ENCODE results near the gene TENT5A.
"Not testable (repeated sequence)": the region's sequence is repeated elsewhere in the genome, so short reads cannot be mapped to it uniquely, and the experiment has no call there.

The TENT5A gene

GRCh38 chr6:81752084-81752920 is at the start of gene TENT5A:
Gene TENT5A, minus strand, starts transcription at chr6:81752681. Its CDS starts 540 bp downstream, at chr6:81752141.
- DNase-seq (ENCODE audit: low read depth in 2 of 3, low spot score in 1 of 3): peak; percentile 60 to 77 (median 63)

- DNase-seq (ENCODE audit: low read depth in 2 of 3, low spot score in 1 of 3): no peak
Measured at GRCh38 chr6:81801489-81801888, 49.0 kb upstream of the TENT5A start.

- DNase-seq (ENCODE audit: low read depth in 2 of 3, low spot score in 1 of 3): no peak
Measured at GRCh38 chr6:81800666-81801065, 48.2 kb upstream of the TENT5A start.

GRCh38 chr6:81799323-81799722 is 46.8 kb upstream of the TENT5A start:
- no peak for DNase-seq (ENCODE audit: low read depth in 2 of 3, low spot score in 1 of 3)

GRCh38 chr6:81797591-81797990 is 45.1 kb upstream of the TENT5A start:
- no peak for DNase-seq (ENCODE audit: low read depth in 2 of 3, low spot score in 1 of 3)

GRCh38 chr6:81795890-81796289 is 43.4 kb upstream of the TENT5A start:
- DNase-seq (ENCODE audit: low read depth in 2 of 3, low spot score in 1 of 3): no peak

GRCh38 chr6:81793821-81794475 is 41.5 kb upstream of the TENT5A start:
- DNase-seq (ENCODE audit: low read depth in 2 of 3, low spot score in 1 of 3): no peak

- no peak for DNase-seq (ENCODE audit: low read depth in 2 of 3, low spot score in 1 of 3)
Measured at GRCh38 chr6:81792826-81793225, 40.3 kb upstream of the TENT5A start.

- DNase-seq (ENCODE audit: low read depth in 2 of 3, low spot score in 1 of 3): no peak
Measured at GRCh38 chr6:81791756-81792155, 39.3 kb upstream of the TENT5A start.

GRCh38 chr6:81790034-81790433 is 37.6 kb upstream of the TENT5A start:
- DNase-seq (ENCODE audit: low read depth in 2 of 3, low spot score in 1 of 3): no peak

- no peak for DNase-seq (ENCODE audit: low read depth in 2 of 3, low spot score in 1 of 3)
Measured at GRCh38 chr6:81789291-81789690, 36.8 kb upstream of the TENT5A start.

- DNase-seq (ENCODE audit: low read depth in 2 of 3, low spot score in 1 of 3): no peak
Measured at GRCh38 chr6:81788748-81789147, 36.3 kb upstream of the TENT5A start.

- DNase-seq (ENCODE audit: low read depth in 2 of 3, low spot score in 1 of 3): no peak
Measured at GRCh38 chr6:81787313-81788068, 35.0 kb upstream of the TENT5A start.

GRCh38 chr6:81786150-81786549 is 33.7 kb upstream of the TENT5A start:
- DNase-seq (ENCODE audit: low read depth in 2 of 3, low spot score in 1 of 3): no peak

GRCh38 chr6:81785377-81785776 is 32.9 kb upstream of the TENT5A start:
- no peak for DNase-seq (ENCODE audit: low read depth in 2 of 3, low spot score in 1 of 3)

- DNase-seq (ENCODE audit: low read depth in 2 of 3, low spot score in 1 of 3): no peak
Measured at GRCh38 chr6:81783893-81784292, 31.4 kb upstream of the TENT5A start.

- no peak for DNase-seq (ENCODE audit: low read depth in 2 of 3, low spot score in 1 of 3)
Measured at GRCh38 chr6:81781624-81782023, 29.1 kb upstream of the TENT5A start.

GRCh38 chr6:81777586-81778268 is 25.2 kb upstream of the TENT5A start:
- DNase-seq (ENCODE audit: low read depth in 2 of 3, low spot score in 1 of 3): no peak

GRCh38 chr6:81776219-81776618 is 23.7 kb upstream of the TENT5A start:
- not testable (repeated sequence) for DNase-seq (ENCODE audit: low read depth in 2 of 3, low spot score in 1 of 3)

GRCh38 chr6:81774542-81774941 is 22.1 kb upstream of the TENT5A start:
- no peak for DNase-seq (ENCODE audit: low read depth in 2 of 3, low spot score in 1 of 3)

- no peak for DNase-seq (ENCODE audit: low read depth in 2 of 3, low spot score in 1 of 3)
Measured at GRCh38 chr6:81773887-81774286, 21.4 kb upstream of the TENT5A start.

Data from stimulated activated CD4-positive, alpha-beta T cell treated with anti-CD3 and anti-CD28 coated beads, Interleukin-12 subunit alpha, Interleukin-12 subunit beta, amount 100 ng/mL, for 48 hours (primary cell).